VCaP (cell line): ENCODE measurements around the gene KDM4C.
"Not testable (repeated sequence)": the region's sequence is repeated elsewhere in the genome, so short reads cannot be mapped to it uniquely, and the experiment has no call there.

Source experiments
- H3K27ac ChIP-seq: fragments of 450-650 bp; 2 replicates; pipeline ENCODE4 v1.5.1; 2017
- CTCF ChIP-seq: fragments of 450-650 bp; conservative IDR thresholded peaks from 2 replicates; pipeline ENCODE4 v1.5.1; 2017; ENCODE audit warnings: mild to moderate bottlenecking, moderate library complexity

Gene KDM4C

DNA sequence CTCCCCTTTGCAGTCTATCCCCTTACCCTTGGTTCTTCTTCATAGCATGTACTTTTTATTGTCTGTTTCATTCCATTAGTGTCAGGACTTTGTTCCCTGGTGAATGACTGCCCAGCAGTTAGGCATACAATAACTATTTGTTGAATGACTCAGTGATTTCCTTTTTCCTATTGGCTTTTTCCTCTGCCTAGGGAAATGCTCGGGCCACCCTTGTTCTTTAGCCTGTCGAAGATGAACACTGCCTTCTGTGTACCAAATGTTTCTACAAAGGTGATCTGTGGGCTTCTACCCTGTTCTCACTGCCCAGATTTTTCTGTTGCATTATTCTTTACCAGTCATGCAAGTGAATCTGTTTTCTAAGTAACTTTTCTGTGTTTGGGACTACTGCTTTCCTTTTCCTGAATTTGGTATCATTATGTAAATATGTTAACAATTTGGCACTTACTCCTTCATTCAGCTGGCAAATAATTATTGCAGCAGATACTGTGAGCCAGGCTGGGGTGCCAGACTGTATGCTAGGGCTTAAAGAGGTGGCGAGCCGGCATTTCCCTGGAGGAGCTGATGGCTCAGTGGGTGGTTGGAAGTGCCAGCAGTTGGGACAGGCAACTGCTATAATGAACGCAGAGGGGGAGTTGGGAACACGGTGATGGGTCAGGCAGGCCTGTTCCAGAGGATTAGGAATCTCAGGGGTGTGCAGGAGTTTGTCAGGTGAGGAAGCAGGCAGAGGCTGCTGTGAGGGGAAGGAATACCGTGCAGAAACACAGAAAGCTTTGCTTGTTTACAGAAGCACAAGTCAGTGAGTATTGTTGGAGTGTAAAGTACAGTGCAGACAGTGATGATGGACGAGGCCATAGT, 30.6 kb downstream of the KDM4C start:
- no peak overlapping the region for H3K27ac ChIP-seq
- no peak for TF ChIP-seq CTCF

DNA sequence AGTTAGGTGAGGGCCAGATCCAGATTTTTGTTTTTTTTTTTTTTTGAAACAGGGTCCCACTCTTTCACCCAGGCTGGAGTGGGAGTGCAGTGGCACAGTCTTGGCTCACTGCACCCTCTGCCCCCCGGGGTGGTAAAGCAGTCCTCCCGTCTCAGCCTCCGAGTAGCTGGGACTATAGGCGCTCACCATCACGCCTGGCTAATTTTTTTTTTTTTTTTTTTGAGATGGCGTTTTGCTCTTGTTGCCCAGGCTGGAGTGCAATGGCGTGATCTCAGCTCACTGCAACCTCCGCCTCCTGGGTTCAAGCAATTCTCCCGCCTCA, 31.2 kb downstream of the KDM4C start:
- not testable (repeated sequence) for H3K27ac ChIP-seq

GRCh38 chr9:6790866-6791265, 33.1 kb downstream of the KDM4C start:
- H3K27ac ChIP-seq, result no peak overlapping the region
- TF ChIP-seq CTCF, result no peak

DNA sequence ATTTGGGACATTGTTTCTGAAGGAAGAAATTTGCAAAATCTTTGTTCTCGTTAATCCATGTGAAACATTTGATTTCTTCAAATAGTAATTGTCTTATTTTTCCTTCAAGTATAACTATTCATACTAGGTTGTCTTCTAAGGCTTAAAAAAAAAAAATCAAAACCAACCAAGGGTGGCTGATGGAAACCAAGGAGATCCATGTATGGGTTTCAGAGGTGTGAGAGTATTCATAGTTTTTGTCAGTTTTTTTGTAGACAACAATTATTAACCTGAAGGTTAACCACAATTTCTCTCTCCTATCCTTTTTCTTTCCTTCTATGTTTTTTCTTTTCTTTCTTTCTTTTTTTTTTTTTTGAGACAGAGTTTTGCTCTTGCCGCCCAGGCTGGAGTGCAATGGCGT, 35.4 kb downstream of the KDM4C start:
- no peak for TF ChIP-seq CTCF
- no peak overlapping the region for H3K27ac ChIP-seq

GRCh38 chr9:6794936-6795335, 37.2 kb downstream of the KDM4C start:
- no peak overlapping the region for H3K27ac ChIP-seq

GRCh38 chr9:6802926-6803325, 45.2 kb downstream of the KDM4C start:
- no peak overlapping the region for H3K27ac ChIP-seq
- TF ChIP-seq CTCF, result no peak

More at GRCh38 chr9:6794936-6795335, 37.2 kb downstream of the KDM4C start:
- TF ChIP-seq CTCF, result no peak

DNA sequence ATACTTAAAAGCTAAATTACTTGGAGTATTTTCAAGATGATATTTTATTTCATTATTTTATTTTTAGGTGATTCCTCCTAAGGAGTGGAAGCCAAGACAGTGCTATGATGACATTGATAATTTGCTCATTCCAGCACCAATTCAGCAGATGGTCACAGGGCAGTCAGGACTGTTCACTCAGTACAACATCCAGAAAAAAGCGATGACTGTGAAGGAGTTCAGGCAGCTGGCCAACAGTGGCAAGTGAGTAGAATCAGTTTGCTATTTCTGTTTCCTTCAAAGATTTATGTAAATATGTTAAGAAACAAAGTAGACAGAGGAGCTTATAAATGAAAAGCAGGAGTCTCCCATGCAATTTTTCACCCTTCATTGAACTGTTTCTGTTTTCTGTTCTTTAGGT, 47.8 kb downstream of the KDM4C start:
- no peak for TF ChIP-seq CTCF
- no peak overlapping the region for H3K27ac ChIP-seq

GRCh38 chr9:6806318-6806717, 48.5 kb downstream of the KDM4C start:
- H3K27ac ChIP-seq, result not testable (repeated sequence)

DNA sequence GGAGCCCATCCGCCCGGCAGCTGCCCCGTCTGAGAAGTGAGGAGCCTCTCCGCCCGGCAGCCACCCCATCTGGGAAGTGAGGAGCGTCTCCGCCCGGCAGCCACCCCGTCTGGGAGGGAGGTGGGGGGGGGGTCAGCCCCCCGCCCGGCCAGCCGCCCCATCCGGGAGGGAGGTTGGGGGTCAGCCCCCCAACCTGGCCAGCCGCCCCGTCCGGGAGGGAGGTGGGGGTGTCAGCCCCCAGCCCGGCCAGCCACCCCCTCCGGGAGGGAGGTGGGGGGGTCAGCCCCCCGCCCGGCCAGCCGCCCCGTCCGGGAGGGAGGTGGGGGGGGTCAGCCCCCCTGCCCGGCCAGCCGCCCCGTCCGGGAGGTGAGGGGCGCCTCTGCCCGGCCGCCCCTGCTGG, 49.9 kb downstream of the KDM4C start:
- H3K27ac ChIP-seq, result not testable (repeated sequence)
